Measurements from ENCODE around the gene LMTK2.

LMTK2 gene

DNA sequence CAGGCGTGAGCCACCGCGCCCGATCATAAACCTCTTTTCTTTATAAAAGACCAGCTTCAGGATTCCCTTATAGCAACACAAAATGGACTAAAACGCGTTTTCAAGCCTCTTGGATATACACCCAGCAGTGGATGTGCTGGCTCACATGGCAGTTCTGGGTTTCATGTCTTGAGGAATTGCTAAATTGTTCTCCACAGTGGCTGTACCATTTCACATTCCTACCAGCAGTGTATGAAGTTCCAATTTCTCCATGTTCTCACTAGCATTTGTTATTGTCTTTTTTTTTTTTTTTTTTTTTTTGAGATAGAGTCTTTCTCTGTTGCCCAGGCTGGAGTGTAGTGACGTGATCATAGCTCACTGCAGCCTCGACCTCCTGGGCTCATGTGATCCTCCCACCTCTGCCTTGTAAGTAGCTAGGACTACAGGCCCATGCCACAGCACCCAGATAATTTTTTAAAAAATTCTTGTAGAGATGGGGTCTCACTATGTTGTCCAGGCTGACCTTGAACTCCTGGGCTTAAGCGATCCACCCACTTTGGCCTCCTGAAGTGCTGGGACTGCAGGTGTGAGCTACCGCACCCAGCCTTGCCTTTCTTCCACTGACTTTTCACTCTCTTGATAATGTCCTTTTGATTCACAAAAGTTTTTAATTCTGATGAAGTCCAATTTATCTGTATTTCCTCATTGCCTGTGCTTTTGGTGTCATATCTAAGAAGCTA, 127.9 kb downstream of the LMTK2 start:
- no peak for DNase-seq (ENCODE audit: low read depth in 1 of 2, low spot score in 1 of 2)

DNA sequence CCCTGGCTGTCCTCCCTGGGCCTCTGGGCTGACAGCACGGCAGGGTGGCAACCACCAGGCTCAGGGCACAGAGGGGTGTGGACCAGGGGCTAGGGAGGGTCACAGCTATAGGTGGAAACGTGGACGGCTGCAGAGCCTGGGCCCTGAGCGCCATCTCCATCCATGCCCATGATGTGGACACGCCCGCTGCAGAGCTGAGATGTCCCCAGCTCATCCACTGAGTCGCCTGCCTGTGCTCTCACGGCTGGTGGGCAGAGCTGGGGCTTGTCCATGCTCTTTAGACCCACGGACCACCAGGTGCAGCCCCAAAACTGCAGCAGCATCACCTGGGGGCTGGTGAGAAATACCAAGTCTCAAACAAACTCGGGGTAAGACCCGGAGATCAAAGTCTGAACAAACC, 129.2 kb downstream of the LMTK2 start:
- DNase-seq (ENCODE audit: low read depth in 1 of 2, low spot score in 1 of 2), result no peak

DNA sequence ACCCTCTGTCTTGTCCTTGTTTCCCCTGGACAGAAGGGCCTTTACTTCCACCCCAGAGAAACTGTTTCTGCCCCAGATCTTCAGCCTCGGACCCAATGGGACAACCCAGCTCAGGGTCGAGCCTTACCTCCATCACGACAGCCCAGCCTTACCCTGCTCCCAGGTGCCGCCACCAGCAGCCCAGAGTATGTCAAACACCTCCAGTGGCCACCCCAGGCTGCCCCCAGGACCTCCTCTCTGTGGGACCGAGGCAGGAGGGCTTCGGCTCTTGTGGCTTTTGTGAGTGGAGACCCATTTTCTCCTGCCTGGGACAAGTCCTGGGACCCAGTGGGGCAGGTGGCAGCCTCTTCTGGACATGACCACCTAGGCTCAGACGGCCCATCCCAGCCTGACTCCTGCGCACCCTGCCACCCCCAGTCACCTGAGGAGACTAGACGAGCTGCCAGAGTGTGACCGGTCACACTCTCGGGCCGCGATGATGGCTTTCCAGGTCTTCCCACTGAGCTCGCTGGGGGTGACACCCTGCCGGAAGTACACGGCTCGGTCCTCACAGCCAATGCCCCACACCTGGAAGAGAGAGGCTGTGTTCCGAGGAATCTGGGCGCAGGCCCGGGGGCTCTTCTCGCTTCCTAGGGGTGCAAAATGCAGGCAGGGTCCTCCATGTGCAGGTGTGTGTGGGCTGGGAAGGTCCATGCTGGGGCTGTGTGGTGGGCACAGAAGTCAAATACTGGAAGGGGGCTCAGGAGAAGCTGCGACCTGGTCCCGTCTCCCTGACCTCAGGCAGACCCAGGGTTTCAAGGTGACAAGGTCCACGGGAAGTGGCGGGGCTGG, 129.9 kb downstream of the LMTK2 start:
- no peak for DNase-seq (ENCODE audit: low read depth in 1 of 2, low spot score in 1 of 2)

DNA sequence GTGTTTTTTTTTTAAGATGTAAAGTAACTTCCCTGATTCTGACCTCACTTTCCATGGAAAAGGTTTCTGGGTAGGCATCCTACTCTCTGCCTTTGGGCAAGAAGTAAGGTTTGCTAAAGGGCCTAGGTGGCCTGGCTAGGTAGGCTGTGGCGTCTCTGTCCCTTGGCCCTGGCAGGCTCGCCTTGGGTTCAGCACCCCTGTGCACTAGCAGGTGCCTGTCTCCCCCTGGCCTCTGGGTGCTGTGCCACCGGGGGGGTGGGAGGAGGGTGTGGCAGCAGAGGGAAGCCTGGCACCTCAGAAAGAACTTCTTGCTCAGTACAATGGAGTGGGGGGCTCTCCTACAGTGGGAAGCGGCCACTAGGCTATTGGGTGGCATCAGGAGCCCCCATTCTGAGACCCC, 131.4 kb downstream of the LMTK2 start:
- no peak for DNase-seq (ENCODE audit: low read depth in 1 of 2, low spot score in 1 of 2)

DNA sequence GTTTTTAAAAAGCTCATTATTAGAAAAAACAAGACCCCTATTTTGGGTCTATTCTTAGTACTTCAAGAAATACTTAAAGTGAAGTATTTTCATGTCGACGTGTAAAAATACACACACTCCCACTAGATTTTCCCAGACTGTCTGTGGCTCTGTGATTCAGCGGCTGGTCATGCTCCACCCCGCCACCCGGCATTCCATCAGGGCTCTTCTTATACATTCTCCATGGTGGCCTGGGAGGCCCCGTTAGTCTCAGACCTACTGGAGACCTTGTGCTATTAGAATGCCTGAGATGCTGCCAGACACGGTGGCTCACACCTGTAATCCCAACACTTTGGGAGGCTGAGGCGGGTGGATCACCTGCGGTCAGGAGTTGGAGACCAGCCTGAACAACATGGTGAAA, 132.3 kb downstream of the LMTK2 start:
- no peak for DNase-seq (ENCODE audit: low read depth in 1 of 2, low spot score in 1 of 2)

DNA sequence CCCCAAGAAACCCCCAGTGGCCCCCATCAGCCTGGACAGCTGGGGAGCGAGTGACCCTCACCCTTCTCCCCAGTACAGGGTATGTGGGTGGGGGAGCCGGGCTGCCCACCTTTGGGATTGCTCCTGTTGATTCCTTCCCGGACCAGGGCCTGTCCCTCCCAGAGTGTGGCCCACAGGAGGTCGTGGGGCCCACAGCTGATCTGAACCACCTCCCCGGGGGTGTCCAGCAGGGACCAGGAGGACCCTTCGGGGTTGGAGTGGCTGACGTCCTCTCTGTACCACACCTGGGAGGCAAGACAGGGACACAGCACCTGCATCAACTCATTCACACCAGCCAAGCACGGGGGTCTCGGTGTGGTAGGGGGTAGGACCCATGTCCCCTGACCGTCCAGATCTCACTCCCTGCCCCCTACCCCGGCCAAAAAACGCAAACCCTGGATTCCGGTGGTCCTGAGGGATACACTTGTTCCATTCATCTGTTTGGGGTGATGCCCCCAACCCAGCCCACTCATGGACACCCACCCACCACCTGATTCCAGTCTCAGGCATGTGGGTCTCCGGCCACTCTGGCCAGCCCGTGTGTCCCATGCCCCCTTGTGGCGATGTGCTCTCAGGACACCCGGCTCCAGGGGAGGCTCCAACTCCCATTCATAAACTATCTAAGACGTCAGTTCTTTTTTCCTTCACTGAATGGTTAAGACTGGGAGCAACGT, 134.5 kb downstream of the LMTK2 start:
- DNase-seq (ENCODE audit: low read depth in 1 of 2, low spot score in 1 of 2), result no peak

DNA sequence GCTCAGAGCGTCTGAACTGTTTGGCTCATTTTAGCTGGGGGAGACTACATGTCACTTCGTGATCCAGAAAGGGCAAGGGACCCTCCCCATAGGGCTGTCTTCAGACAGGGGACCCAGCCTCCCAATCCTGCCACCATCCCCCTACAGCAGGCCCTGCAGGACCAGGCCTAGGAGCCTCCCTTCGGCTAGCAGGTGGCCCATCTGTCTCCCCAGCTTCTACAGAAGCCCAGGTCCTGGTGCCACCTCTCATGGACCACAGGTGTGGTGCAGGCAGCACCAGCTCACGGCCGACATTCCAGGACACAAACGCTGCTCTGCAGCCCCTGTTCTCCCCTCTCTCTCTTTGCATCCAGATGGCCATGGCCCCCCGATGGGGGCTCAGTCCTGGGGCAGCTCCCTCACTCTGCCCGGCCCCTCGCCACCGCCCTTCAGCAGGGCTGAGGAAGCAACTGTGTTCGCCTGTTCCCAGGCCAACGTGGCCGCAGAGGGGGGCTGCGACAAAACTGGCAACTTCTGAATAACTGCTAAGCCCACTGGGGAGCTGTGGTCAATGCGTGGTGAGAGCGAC, 135.1 kb downstream of the LMTK2 start:
- no peak for DNase-seq (ENCODE audit: low read depth in 1 of 2, low spot score in 1 of 2)

DNA sequence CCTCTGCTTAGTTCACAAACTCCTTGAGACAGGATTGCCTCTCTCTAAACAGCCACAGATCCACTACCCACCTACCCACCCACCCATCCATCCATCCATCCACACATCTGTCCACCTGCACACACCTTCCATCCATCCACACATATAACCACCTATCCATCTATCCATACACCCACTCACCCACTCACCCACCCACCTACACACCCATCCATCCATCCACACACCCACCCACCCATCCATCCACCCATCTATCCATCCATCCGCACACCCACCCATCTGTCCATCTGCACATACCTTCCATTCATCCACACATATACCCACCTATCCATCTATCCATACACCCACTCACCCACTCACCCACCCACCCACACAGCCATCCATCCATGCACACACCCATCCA, 135.7 kb downstream of the LMTK2 start:
- DNase-seq (ENCODE audit: low read depth in 1 of 2, low spot score in 1 of 2), result no peak

DNA sequence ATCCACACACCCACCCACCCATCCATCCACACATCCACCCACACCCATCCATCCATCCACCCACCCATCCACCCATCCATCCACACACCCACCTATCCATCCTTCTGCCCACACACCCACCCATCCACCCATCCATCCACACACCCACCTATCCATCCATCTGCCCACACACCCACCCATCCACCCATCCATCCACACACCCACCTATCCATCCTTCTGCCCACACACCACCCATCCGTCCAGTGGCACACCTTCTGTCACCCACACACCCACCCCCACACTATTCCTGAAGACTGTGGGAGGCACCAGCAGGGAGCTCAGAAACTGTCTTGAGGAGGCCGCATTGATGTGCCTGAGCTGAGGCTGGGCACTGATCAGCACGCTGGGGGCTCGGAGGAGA, 136.3 kb downstream of the LMTK2 start:
- DNase-seq (ENCODE audit: low read depth in 1 of 2, low spot score in 1 of 2), result no peak

DNA sequence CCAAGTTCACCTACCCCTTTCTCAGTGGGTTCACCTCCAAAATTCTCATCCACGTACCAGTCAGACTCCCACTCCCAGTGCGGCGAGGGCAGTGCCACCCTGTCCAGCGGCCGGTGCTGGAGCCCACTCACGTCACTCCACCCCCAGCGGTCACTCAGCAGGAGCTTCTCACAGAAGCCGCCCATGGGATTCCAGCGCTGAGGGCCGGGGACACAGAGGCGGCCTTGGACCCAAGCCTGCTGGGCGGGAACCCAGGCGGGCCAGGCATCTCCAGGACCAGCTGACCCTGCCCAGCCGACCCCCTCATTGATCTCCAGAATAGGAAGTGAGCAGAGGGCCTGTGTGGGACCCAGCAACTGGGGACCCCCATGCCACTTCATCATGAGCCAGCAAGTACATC, 138.2 kb downstream of the LMTK2 start:
- no peak for DNase-seq (ENCODE audit: low read depth in 1 of 2, low spot score in 1 of 2)

DNA sequence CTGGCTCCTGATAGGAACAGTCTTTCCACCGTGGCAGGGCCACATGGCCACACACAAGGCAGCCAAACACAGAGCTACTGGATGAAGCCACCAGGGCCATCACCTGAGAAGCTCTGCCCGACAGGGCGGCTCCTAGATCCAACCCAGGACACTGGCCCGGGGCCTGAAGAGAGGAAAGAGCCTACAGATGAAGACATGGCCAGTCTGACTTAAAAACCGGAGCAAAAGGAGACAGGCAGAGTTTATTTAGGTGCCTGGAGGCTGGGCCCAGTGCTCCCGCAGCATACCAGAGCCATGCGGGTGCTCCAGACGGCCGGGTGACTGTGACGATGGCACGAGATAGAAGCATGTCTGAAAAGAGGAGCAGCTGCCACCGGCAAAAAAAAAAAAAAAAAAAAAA, 141.5 kb downstream of the LMTK2 start:
- DNase-seq (ENCODE audit: low read depth in 1 of 2, low spot score in 1 of 2), result no peak

DNA sequence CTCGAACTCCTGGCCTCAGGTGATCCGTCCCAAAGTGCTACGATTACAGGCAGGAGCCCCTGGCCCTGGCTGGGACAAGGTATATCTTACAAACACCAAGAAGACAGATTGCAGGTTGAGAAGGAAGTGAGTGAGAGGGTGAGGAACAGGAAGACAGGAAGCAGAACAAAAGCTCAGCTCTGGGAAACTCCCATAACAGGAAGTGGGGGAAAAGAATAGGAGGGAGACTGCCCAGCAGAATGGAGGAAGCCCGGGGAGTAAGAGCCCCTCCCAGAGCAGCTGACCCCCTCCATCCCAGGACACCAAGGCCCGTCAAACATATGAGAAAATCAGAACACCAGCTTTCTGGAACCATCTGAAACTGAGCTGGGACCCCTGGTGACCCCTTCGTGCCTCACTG, 142.4 kb downstream of the LMTK2 start:
- no peak for DNase-seq (ENCODE audit: low read depth in 1 of 2, low spot score in 1 of 2)

DNA sequence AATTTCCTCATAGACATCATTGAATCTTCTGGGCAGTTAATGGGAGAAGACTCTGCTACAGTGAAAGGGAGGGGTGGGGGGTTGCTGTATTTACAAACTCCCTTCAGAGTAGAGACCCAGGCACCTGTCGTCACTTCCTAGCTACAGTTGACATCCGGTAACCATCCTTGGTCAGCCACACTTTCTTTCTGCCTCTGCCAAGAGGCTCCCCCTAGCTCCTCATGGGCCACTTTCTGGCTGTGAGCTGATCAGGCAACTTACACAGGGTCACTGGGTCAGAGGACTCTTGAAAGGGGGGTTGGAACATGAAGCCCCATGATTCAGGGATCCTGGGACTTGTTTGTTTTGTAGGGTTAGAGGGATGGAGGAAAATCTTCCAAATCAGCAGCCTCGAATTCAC, 144.1 kb downstream of the LMTK2 start:
- DNase-seq (ENCODE audit: low read depth in 1 of 2, low spot score in 1 of 2), result peak in 1 of 2 donors; percentile 13

DNA sequence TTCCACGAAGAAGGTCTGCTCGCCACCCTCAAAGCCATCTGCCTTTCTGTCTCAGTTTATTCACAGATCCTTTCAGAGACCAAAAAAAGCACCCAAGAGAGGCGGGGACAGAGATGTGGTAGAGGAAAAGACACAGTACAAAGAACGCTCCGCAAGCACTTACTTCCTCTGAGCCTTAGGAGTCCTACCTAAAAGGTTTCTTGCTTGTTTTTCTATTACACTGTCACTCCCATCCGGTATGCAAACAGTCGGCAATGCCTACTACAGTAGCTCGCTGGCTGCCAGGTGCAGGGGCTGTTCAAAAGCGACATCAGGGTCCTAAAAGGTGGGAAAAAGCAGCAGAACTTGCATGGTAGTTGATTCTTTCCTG, 144.6 kb downstream of the LMTK2 start:
- DNase-seq (ENCODE audit: low read depth in 1 of 2, low spot score in 1 of 2), result peak in 1 of 2 donors; percentile 14

DNA sequence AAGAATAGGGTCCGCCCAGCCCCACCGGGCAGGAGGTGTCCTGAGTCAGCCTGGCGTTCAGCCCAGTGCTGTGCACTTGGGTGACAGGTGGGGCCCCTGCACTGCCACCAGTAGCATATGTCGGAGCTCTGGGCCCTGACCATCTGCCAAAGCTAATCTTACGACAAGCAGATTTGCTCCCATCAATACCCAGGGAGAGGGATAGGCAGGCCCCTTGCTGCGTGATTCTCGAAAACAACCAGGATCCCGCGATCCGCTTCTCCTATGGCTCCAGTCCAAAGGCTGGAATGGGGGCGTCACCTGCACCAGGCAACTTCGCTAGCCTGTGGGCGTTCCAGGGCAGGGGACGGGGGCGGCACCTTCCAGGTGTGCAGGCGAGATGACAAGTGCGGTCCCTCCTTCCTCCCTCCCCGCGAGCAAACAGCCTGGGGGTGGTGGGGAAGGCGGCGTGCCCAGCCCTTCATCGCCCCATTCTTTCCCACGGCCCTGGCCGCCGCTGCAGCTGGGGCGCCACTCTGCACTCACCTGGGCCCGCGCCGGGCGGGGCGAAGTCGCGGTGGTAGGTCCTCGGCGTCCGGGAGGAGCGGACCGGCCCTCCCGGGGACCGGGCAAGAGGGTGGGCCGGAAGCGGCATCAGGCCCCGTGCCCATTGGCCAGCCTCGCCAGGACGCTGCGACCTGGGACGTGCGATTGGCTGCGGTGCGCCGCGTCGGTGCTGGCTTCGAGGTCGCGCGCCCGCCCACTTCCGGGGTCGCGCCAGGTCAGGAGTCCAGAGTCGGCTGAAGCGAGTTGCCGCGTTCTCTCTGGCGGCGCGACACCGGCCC, 145.2 kb downstream of the LMTK2 start, which contains the start of gene TECPR1:
TECPR1 (minus strand) TSS at position 632 of the 824 bp plus-strand sequence. CDS start 6,086 bp downstream, outside the sequence.
- peak; percentile 62 to 85 for DNase-seq (ENCODE audit: low read depth in 1 of 2, low spot score in 1 of 2)

DNA sequence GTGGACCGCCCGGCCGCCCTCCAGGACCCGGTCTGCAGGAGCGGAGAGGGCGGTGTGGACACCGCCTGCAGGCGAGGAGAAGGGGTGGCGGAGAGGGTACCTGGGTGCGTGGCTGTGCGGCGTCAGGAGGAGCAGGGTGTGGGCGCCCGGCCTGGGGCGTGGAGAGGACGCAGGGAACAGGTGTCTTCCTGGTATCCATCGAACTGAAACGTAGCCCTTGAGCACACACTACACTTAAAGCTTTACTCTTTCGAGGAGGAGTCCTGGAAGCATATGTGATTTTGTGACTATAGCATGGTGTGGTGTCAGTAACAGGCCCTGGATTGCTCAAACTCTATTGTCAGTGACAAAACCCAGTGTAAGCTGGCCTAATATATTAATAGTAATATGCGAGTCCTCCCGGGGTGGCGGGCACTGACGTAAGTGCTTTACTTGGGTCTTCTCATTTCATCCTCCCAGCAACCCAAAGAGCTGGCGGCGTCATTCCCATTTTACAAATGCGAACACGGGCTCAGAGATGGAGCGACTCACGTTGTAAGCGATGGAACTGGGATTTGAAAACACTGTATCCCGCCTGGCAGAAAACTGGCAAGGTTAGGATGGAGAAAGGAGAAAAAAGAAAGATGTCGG, 145.9 kb downstream of the LMTK2 start:
- no peak for DNase-seq (ENCODE audit: low read depth in 1 of 2, low spot score in 1 of 2)

DNA sequence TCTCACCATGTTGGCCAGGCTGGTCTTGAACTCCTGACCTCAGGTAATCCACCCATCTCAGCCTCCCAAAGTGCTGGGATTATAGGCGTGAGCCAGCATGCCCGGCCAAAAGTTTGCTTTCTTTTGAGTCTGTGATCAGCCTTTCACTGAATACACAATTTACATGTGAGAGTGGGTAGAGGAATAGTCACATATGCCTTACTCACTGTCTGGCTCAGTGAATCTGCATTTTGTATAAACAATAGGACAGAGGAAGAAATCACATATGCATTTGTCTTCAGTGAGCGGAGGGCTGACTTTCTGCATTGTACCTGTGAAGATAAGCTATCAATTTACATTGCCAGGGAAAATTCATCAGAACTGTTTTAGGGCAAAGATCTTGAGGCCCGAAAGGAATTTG, 147.9 kb downstream of the LMTK2 start:
- no peak for DNase-seq (ENCODE audit: low read depth in 1 of 2, low spot score in 1 of 2)

DNA sequence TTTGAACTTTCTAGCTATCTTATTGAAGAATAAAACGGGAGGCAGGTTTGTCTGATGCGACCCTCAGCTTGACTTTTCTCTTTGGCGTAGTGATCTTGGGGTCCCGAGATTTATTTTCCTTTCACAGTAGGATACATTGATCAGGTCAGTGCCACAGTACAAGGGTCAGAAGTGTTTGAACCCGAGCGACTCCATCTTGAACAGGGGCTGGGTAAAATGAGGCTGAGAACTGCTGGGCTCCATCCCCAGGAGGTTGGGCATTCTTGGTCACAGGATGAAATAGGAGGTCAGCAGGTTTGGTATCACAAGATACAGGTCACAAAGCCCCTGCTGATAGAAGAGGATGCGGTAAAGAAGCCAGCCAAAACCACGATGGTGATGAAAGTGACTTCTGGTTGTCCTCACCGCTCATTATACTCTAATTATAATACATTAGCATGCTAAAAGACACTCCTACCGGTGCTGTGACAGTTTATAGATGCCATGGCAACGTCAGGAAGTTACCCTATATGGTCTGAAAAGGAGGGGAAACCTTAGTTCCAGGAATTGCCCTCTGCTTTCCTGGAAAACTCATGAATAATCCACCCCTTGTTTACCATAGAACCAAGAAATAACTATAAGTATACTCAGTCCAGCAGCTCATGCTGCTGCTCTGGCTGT, 148.4 kb downstream of the LMTK2 start:
- no peak for DNase-seq (ENCODE audit: low read depth in 1 of 2, low spot score in 1 of 2)

DNA sequence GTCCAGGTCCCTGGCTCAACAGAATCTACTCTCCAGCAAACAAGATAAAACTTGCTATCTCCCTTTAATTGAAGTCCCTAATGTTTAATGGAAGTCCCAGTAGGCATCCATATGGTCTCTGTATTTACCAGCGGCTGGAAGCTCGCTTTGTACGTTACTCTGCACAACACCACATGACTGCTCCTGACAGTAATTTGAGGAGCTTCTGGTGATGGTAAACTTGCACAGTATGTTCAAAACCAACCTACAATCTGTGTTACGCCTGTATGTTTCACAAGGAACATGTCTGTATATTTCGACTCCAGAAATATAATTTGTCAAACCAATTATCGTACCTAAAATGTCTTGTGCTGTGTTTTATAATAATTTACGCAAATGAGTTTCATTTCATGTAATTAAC, 149.8 kb downstream of the LMTK2 start:
- DNase-seq (ENCODE audit: low read depth in 1 of 2, low spot score in 1 of 2), result no peak

DNA sequence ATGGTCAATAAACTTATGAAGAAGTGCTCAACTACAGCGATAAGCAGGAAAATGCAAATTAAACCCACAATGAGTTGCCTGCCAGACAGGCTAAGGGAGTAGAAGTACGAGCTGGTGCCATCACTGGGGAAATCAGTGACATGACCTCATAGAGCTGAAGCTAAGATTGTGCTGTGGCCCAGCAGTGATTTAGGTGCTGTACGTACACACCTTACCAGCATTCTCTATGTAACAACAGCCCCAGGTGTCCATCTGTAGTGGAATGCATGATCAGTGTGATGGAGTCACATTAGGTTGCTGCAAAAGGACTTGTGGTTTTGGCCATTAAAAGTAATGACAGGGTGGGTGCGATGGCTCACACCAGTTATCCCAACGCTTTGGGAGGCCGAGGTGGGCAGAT, 151.0 kb downstream of the LMTK2 start:
- no peak for DNase-seq (ENCODE audit: low read depth in 1 of 2, low spot score in 1 of 2)

All from activated T-helper 1 cell treated with anti-CD3 and anti-CD28 coated beads, Interleukin-2, amount 50 U/mL, for 16 hours (primary cell).